ENCODE measurements around the gene TUBGCP6.
A peak's percentile ranks its signal among the peaks of the same experiment; 100 is the strongest.

The TUBGCP6 gene

GRCh38 chr22:50244420-50245213 lies at the start of gene TUBGCP6:
TSS of gene TUBGCP6 (minus strand) at chr22:50245023. CDS start at chr22:50244459, 564 bp downstream.
- peak; percentile 80 to 92 (median 83) for DNase-seq (ENCODE audit: low read depth in 2 of 3, low spot score in 1 of 3)

- no peak for DNase-seq (ENCODE audit: low read depth in 2 of 3, low spot score in 1 of 3)
Observed at GRCh38 chr22:50294319-50294656, 49.5 kb upstream of the TUBGCP6 start.

GRCh38 chr22:50293441-50294318 lies 48.9 kb upstream of the TUBGCP6 start:
- DNase-seq (ENCODE audit: low read depth in 2 of 3, low spot score in 1 of 3): no peak

- DNase-seq (ENCODE audit: low read depth in 2 of 3, low spot score in 1 of 3): no peak
Observed at GRCh38 chr22:50292643-50293440, 48.0 kb upstream of the TUBGCP6 start.

- no peak for DNase-seq (ENCODE audit: low read depth in 2 of 3, low spot score in 1 of 3)
Observed at GRCh38 chr22:50289942-50290630, 45.3 kb upstream of the TUBGCP6 start.

GRCh38 chr22:50289151-50289941 lies 44.5 kb upstream of the TUBGCP6 start:
- DNase-seq (ENCODE audit: low read depth in 2 of 3, low spot score in 1 of 3): no peak

- DNase-seq (ENCODE audit: low read depth in 2 of 3, low spot score in 1 of 3): no peak
Observed at GRCh38 chr22:50287731-50288130, 42.9 kb upstream of the TUBGCP6 start.

GRCh38 chr22:50286701-50287318 lies 42.0 kb upstream of the TUBGCP6 start:
- DNase-seq (ENCODE audit: low read depth in 2 of 3, low spot score in 1 of 3): no peak

- no peak for DNase-seq (ENCODE audit: low read depth in 2 of 3, low spot score in 1 of 3)
Observed at GRCh38 chr22:50286275-50286674, 41.5 kb upstream of the TUBGCP6 start.

- DNase-seq (ENCODE audit: low read depth in 2 of 3, low spot score in 1 of 3): no peak
Observed at GRCh38 chr22:50285568-50286229, 40.9 kb upstream of the TUBGCP6 start.

GRCh38 chr22:50284479-50284878 lies 39.7 kb upstream of the TUBGCP6 start:
- no peak for DNase-seq (ENCODE audit: low read depth in 2 of 3, low spot score in 1 of 3)

GRCh38 chr22:50283821-50284220 lies 39.0 kb upstream of the TUBGCP6 start:
- DNase-seq (ENCODE audit: low read depth in 2 of 3, low spot score in 1 of 3): no peak

- no peak for DNase-seq (ENCODE audit: low read depth in 2 of 3, low spot score in 1 of 3)
Observed at GRCh38 chr22:50282361-50283155, 37.7 kb upstream of the TUBGCP6 start.

GRCh38 chr22:50281957-50282356 lies 37.1 kb upstream of the TUBGCP6 start:
- no peak for DNase-seq (ENCODE audit: low read depth in 2 of 3, low spot score in 1 of 3)

- no peak for DNase-seq (ENCODE audit: low read depth in 2 of 3, low spot score in 1 of 3)
Observed at GRCh38 chr22:50281384-50281760, 36.5 kb upstream of the TUBGCP6 start.

- no peak for DNase-seq (ENCODE audit: low read depth in 2 of 3, low spot score in 1 of 3)
Observed at GRCh38 chr22:50280708-50281383, 36.0 kb upstream of the TUBGCP6 start.

- no peak for DNase-seq (ENCODE audit: low read depth in 2 of 3, low spot score in 1 of 3)
Observed at GRCh38 chr22:50280022-50280707, 35.3 kb upstream of the TUBGCP6 start.
